ENCODE data around the gene P2RY2.

The P2RY2 gene

GRCh38 chr11:73221996-73222395 lies 3.9 kb downstream of the P2RY2 start:
- TF ChIP-seq GATA2 (IDR thresholded peaks at IDR 0.05; ENCODE audit: low read depth, low read length), result no peak
- no peak for TF ChIP-seq GATA3 (IDR thresholded peaks at IDR 0.05; ENCODE audit: low read depth, low read length)

- TF ChIP-seq GATA2 (IDR thresholded peaks at IDR 0.05; ENCODE audit: low read depth, low read length) (no peak), GATA3 (IDR thresholded peaks at IDR 0.05; ENCODE audit: low read depth, low read length) (no peak)
Measured at GRCh38 chr11:73223998-73224730, 6.1 kb downstream of the P2RY2 start.

- TF ChIP-seq GATA3 (IDR thresholded peaks at IDR 0.05; ENCODE audit: low read depth, low read length) (no peak), GATA2 (IDR thresholded peaks at IDR 0.05; ENCODE audit: low read depth, low read length) (no peak)
Measured at GRCh38 chr11:73225001-73225686, 7.1 kb downstream of the P2RY2 start.

GRCh38 chr11:73225851-73226250 lies 7.8 kb downstream of the P2RY2 start:
- TF ChIP-seq GATA2 (IDR thresholded peaks at IDR 0.05; ENCODE audit: low read depth, low read length), result no peak
- no peak for TF ChIP-seq GATA3 (IDR thresholded peaks at IDR 0.05; ENCODE audit: low read depth, low read length)

- TF ChIP-seq GATA3 (IDR thresholded peaks at IDR 0.05; ENCODE audit: low read depth, low read length), result no peak
Measured at GRCh38 chr11:73226297-73227006, 8.4 kb downstream of the P2RY2 start.

GRCh38 chr11:73227571-73228211 lies 9.6 kb downstream of the P2RY2 start:
- TF ChIP-seq GATA3 (IDR thresholded peaks at IDR 0.05; ENCODE audit: low read depth, low read length), result no peak
- TF ChIP-seq GATA2 (IDR thresholded peaks at IDR 0.05; ENCODE audit: low read depth, low read length), result no peak

- TF ChIP-seq GATA2 (IDR thresholded peaks at IDR 0.05; ENCODE audit: low read depth, low read length) (no peak), GATA3 (IDR thresholded peaks at IDR 0.05; ENCODE audit: low read depth, low read length) (no peak)
Measured at GRCh38 chr11:73228268-73229134, 10.4 kb downstream of the P2RY2 start.

GRCh38 chr11:73229321-73229895 lies 11.3 kb downstream of the P2RY2 start:
- TF ChIP-seq GATA2 (IDR thresholded peaks at IDR 0.05; ENCODE audit: low read depth, low read length) (no peak), GATA3 (IDR thresholded peaks at IDR 0.05; ENCODE audit: low read depth, low read length) (no peak)

- no peak for TF ChIP-seq GATA2 (IDR thresholded peaks at IDR 0.05; ENCODE audit: low read depth, low read length)
Measured at GRCh38 chr11:73229896-73230875, 12.1 kb downstream of the P2RY2 start.

- TF ChIP-seq GATA2 (IDR thresholded peaks at IDR 0.05; ENCODE audit: low read depth, low read length) (no peak), GATA3 (IDR thresholded peaks at IDR 0.05; ENCODE audit: low read depth, low read length) (no peak)
Measured at GRCh38 chr11:73230931-73231330, 12.8 kb downstream of the P2RY2 start.

GRCh38 chr11:73233211-73233610 lies 15.1 kb downstream of the P2RY2 start:
- TF ChIP-seq GATA3 (IDR thresholded peaks at IDR 0.05; ENCODE audit: low read depth, low read length) (no peak), GATA2 (IDR thresholded peaks at IDR 0.05; ENCODE audit: low read depth, low read length) (no peak)
